Right renal cortex interstitium (tissue), 3 donors: Measurements from ENCODE around the gene DST. TPM values are rescaled to one million over a fixed set of nuclear protein-coding genes. Genes with fewer than 3 reads are reported as not detected.

Experiments used
- DNase-seq, 3 donors: peaks; one replicate each; pipeline ENCODE4 v3.0.0-alpha.2; 2013; ENCODE audit warnings: low read depth in 3 of 3, low spot score in 2 of 3
- polyA plus RNA-seq, 3 donors: library from polyadenylated mRNA; unstranded; fragments of 120-200 nt; gene quantifications; one replicate each; pipeline ENCODE4 v1.2.1, GENCODE V29; 2013; ENCODE audit not compliant: insufficient read length in 3 of 3

Gene DST
- polyA plus RNA-seq, 3 donors = 173 to 216 (median 201) TPM

GRCh38 chr6:56450882-56451739 lies 191.6 kb downstream of the DST start:
- no peak for DNase-seq

- no peak for DNase-seq
These were observed 192.3 kb downstream of the DST start for GRCh38 chr6:56450376-56450775.

DNA sequence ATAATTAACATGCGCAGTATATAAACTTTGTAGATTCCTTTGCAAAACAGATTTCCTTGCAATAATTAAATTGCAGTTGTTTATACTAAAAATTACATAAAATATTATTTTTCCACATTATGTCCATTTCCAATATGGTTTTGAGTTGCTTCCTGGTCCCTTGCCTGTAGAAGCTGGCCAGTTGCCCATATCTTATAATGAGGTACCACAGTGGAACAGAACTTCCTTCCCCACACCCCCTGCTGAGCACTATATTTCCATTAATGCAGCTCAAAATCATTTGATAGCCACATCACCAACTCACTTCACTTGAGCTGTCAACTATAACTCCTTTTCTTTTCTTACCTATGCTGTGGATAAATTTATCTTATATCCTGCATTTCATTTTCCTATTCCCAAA lies 194.6 kb downstream of the DST start:
- DNase-seq = no peak

- DNase-seq = no peak
These were observed 196.9 kb downstream of the DST start for GRCh38 chr6:56445818-56446217.

DNA sequence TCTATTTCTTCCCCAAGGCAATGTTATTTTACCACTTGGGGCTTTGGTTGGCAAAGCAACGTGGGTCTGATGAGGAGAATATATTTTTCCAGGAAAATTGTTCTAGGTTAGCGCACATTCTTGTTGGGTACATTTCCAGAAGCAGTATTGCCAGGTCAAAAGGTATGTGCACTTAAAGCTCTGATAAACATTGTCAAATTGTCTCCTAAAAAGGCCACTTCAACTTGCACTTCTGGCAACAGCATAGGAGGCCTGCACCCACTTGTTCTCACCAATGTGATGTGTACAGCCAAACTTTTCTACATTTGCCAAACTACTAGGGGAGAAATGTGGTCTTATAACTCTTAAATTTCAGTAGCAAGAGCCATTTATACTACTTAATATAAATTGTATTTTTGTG lies 197.8 kb downstream of the DST start:
- no peak for DNase-seq

GRCh38 chr6:56440551-56440981 lies 202.1 kb downstream of the DST start:
- DNase-seq = no peak

DNA sequence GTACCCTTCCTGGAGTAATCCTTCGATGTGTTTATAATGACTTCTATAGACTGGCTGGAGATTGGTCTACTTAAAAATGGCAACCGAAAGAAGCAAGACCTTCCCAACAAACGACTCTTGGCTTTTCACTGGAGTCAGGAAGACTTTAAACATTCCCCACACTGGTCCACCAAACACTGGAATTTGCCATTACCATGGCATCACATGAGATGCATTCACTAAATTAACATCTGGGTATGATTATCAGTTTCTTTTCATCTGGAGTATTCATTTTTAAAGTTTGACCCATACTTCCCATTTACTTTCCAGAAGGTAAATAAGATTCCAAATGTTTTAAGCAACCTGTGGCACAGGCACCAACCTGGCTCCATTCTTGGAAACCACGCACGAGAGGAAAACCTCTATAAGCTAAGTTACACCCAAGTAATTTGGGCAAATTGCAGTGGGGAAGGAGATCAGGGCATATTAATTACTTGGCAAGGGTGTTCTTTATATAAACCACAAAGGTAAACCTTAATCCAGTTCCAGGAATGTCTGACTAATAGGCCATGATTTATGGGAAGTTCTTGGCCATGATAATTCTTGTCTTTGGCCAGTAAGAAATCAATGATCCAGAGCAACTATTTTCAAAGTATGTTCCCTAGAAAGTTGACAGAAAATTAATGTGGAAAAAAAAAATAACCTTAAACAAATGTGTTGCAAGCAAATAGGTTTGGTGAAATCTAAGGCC lies 205.4 kb downstream of the DST start:
- no peak for DNase-seq

DNA sequence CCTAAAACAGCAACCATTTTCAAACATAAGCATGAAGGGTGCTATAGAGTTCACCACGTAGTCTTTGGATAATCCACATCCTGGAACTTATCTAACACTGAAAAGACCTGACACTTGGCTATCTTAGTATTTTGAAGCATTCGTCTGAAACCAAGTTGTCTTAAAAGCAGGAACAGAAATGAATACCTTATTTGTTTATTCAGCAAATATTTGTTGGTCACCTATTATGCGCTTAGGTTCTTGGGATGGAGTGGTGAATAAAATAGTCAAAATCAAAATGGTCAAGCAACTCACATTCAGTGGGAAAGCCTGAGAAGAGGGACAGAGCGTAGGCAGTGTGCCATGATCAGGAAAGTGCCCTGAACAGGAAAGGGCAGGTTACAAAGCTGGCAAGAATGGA lies 206.9 kb downstream of the DST start:
- DNase-seq = no peak

GRCh38 chr6:56435326-56435725 lies 207.4 kb downstream of the DST start:
- DNase-seq = no peak

DNA sequence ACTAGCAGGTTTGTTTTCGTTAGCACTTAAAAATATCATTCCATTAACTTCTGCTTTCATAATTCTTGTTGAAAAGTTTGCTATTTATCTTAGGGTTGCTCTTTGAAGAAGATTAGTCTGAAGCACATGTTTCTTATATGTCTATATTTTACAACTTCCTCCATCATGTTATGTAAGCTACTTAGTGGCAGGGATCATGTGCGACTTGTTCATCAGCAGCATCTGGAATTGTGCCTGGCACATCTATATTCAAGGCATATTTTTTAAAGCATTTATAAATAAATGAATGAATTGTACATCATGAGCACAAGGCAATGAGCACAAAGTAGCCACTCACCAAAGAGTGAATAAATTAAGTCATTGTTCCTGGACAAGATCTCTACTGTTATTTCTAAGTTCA lies 208.1 kb downstream of the DST start:
- no peak for DNase-seq

GRCh38 chr6:56433119-56433518 lies 209.6 kb downstream of the DST start:
- no peak for DNase-seq

DNA sequence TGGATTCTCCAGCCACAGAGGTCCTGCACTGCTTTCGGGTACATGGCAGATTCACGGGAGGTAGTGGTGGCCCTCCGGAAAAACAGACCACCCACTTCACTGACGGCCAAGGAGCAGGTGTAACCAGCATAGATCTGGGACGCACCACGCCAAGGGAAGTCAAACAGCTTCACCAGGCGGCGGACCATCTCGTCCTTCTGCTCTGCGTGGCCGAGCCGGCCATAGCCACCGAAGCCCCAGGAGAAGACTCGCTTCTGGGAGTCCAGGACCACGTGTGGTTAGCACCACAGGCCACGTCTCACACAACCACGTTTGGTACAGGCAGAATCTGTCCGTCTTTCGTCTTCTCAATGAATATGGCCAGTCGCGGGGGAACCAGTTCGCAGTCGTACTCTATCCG lies 210.5 kb downstream of the DST start:
- DNase-seq = no peak

GRCh38 chr6:56430629-56431600 lies 211.8 kb downstream of the DST start:
- DNase-seq = no peak

GRCh38 chr6:56424542-56425083 lies 218.1 kb downstream of the DST start:
- DNase-seq = no peak

DNA sequence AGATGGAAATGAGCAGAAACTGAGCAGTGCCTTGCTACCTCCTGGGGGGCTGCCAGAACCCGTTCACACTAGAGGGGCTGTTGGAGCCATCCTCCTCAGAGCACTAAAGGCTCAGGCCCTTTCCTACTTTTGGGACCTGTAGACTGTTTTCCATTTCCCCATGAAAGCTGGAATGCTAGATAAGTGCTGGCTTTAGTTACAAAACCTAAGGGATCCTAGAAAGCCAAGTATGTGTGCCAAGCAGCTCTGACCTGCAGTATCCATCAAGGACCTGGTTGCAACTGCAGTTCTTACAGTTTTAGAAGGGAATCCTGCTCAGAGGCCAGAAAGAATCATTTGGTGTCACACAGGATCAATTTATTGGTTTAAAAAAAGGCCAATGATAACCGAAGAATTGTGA lies 218.6 kb downstream of the DST start:
- DNase-seq = no peak

DNA sequence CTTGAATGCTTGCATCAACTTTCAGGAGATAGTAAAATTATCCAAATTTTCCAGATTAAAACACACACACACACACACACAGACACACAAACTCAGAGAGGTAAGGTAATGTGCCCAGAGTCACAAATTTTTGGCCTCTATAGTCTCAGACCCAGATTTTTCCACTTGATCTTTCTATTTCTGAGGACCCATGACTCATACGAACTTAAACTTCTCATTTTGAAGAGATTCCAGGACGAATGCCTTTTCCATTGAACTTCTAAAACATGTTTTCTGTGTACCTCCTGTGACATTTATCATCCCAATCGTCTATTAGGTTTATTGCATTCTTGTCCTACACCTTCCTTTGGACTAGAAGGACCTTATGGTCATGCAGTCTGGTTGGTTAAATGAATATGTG lies 222.4 kb downstream of the DST start:
- no peak for DNase-seq

GRCh38 chr6:56419191-56419590 lies 223.5 kb downstream of the DST start:
- no peak for DNase-seq

DNA sequence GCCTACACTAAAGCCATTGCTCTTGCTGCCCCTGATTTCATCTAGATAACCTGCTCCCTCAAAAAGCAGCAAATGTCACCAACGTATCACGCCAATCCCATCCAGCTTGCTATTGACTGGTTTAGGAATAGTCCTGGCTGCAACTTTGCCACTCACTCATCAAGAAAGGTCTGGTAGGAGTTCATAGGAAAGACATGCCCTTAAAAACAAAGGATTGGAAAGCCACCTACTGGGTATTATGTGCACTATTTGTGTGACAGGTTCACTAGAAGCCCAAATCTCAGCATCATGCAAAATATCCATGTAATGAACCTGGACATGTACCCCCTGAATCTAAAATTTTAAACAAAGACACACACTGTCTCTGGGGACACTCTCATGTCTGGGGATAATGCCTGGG lies 224.9 kb downstream of the DST start:
- DNase-seq = no peak

DNA sequence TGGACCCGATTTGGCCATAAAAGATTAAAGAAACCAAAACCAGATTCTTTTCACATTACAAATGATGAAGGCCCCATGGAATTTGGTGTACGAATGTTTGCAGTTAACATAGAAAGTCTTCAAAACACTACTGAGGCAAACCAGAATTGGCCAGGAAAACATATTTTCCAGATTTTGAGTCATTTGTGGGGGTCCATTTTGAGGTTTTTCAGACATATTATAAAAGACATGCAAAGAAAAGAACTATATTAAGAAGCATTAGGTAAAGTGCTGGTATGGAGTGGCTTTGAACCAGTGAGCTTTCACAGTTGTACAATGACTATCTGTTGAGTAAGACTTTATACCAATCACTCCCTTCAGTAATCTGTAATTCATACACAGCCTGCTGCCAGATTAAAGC lies 226.4 kb downstream of the DST start:
- DNase-seq = no peak

GRCh38 chr6:56408976-56409375 lies 233.7 kb downstream of the DST start:
- no peak for DNase-seq
